OCI-LY3 (cell line): ENCODE data around the gene GJD3.

Source experiments
- H2AFZ ChIP-seq: fragments of 200-600, 300-600 bp; shearing (Covaris generic); 2 replicates; pipeline ENCODE4 v1.6.0; 2014; ENCODE audit warnings: antibody characterized with exemption, low read depth, low read length
- H3K27ac ChIP-seq: fragments of 200-600, 300-600 bp; sonication (generic); 2 replicates; pipeline ENCODE4 v1.5.1; 2014; ENCODE audit warnings: mild to moderate bottlenecking, low read length, moderate library complexity, mixed read lengths
- H3K27me3 ChIP-seq: fragments of 200-600, 300-600 bp; sonication (generic); 2 replicates; pipeline ENCODE4 v1.6.1; 2014; ENCODE audit warnings: low read depth, low read length, mixed read lengths
- H3K36me3 ChIP-seq: fragments of 200-600, 300-600 bp; sonication (generic); replicated peaks from 2 replicates; pipeline ENCODE3; 2014; ENCODE audit warnings: low read depth, low read length, mixed read lengths
- H3K4me1 ChIP-seq: fragments of 300-600, 200-600 bp; sonication (generic); 2 replicates; pipeline ENCODE4 v1.6.1; 2014; ENCODE audit warnings: low read length, mixed read lengths
- H3K4me2 ChIP-seq: fragments of 200-600, 300-600 bp; sonication (generic); 2 replicates; pipeline ENCODE4 v1.6.1; 2014; ENCODE audit warnings: low read length, mixed read lengths
- H3K4me3 ChIP-seq: fragments of 300-600, 200-600 bp; sonication (generic); 2 replicates; pipeline ENCODE4 v1.5.1; 2014; ENCODE audit warnings: antibody characterized with exemption, mild to moderate bottlenecking, low read length, moderate library complexity
- H3K79me2 ChIP-seq: fragments of 300-600, 200-600 bp; shearing (Covaris generic); 2 replicates; pipeline ENCODE4 v1.6.1; 2014; ENCODE audit warnings: mild to moderate bottlenecking, low read length, mixed read lengths
- H3K9ac ChIP-seq: fragments of 300-600, 200-600 bp; shearing (Covaris generic); 2 replicates; pipeline ENCODE4 v1.6.0; 2014; ENCODE audit warnings: mild to moderate bottlenecking, low read length, moderate library complexity
- H3K9me3 ChIP-seq: fragments of 200-600, 300-600 bp; shearing (Covaris generic); 2 replicates; pipeline ENCODE4 v1.6.1; 2014; ENCODE audit warnings: low read length, mixed read lengths; ENCODE audit not compliant: insufficient read depth
- H4K20me1 ChIP-seq: fragments of 200-600, 300-600 bp; sonication (generic); 2 replicates; pipeline ENCODE4 v1.6.1; 2016; ENCODE audit warnings: low read length, mixed read lengths; ENCODE audit not compliant: insufficient read depth
- CTCF ChIP-seq: fragments of 200-600, 300-600 bp; sonication (generic); IDR thresholded peaks from 2 replicates; pipeline ENCODE4 v1.5.1; 2014; ENCODE audit warnings: antibody characterized with exemption, low read length, low read depth
- EZH2phosphoT487 ChIP-seq: fragments of 200-600 bp; shearing (Covaris generic); IDR thresholded peaks from 2 replicates; pipeline ENCODE4 v1.6.1; 2018; ENCODE audit warnings: antibody characterized with exemption, mixed run types, low read depth

The GJD3 gene

GRCh38 chr17:40349895-40350688, 14.4 kb downstream of the GJD3 start:
- TF ChIP-seq CTCF (no peak), EZH2phosphoT487 (no peak)
- Histone ChIP-seq H3K27me3 (no peaks in the 10 kb centered on the region), H3K9ac (no peak overlapping the region), H3K36me3 (peaks cover 13% of the 10 kb centered on the region), H2AFZ (no peak overlapping the region), H4K20me1 (peaks cover 60% of the 10 kb centered on the region), H3K27ac (no peak overlapping the region), H3K4me3 (no peak overlapping the region), H3K4me2 (no peak overlapping the region), H3K4me1 (peaks cover 7% of the 10 kb centered on the region), H3K9me3 (no peaks in the 10 kb centered on the region), H3K79me2 (peaks cover 12% of the 10 kb centered on the region)

GRCh38 chr17:40349477-40349894, 15.1 kb downstream of the GJD3 start:
- H3K27ac ChIP-seq, result no peak overlapping the region
- peaks cover 16% of the 10 kb centered on the region for H3K79me2 ChIP-seq
- no peak overlapping the region for H2AFZ ChIP-seq
- H3K36me3 ChIP-seq, result peaks cover 13% of the 10 kb centered on the region
- H3K27me3 ChIP-seq, result no peaks in the 10 kb centered on the region
- peaks cover 62% of the 10 kb centered on the region for H4K20me1 ChIP-seq
- no peak overlapping the region for H3K4me2 ChIP-seq
- H3K9ac ChIP-seq, result no peak overlapping the region
- peaks cover 7% of the 10 kb centered on the region for H3K4me1 ChIP-seq
- no peaks in the 10 kb centered on the region for H3K9me3 ChIP-seq
- TF ChIP-seq EZH2phosphoT487, result no peak
- no peak for TF ChIP-seq CTCF
- no peak overlapping the region for H3K4me3 ChIP-seq

- Histone ChIP-seq H3K4me2 (no peak overlapping the region), H4K20me1 (peaks cover 68% of the 10 kb centered on the region), H3K27me3 (no peaks in the 10 kb centered on the region), H3K27ac (no peak overlapping the region), H3K4me1 (peaks cover 7% of the 10 kb centered on the region), H2AFZ (no peak overlapping the region), H3K79me2 (peaks cover 22% of the 10 kb centered on the region), H3K36me3 (peaks cover 13% of the 10 kb centered on the region), H3K9ac (no peak overlapping the region), H3K4me3 (no peak overlapping the region), H3K9me3 (no peaks in the 10 kb centered on the region)
- TF ChIP-seq EZH2phosphoT487 (no peak), CTCF (no peak)
These were observed 15.7 kb downstream of the GJD3 start for GRCh38 chr17:40348562-40349476.

GRCh38 chr17:40348136-40348504, 16.4 kb downstream of the GJD3 start:
- TF ChIP-seq EZH2phosphoT487 (no peak), CTCF (no peak)
- Histone ChIP-seq H3K79me2 (peaks cover 28% of the 10 kb centered on the region), H3K4me3 (no peak overlapping the region), H3K9ac (no peak overlapping the region), H2AFZ (no peak overlapping the region), H3K4me1 (peaks cover 6% of the 10 kb centered on the region), H3K27me3 (no peaks in the 10 kb centered on the region), H3K4me2 (no peak overlapping the region), H4K20me1 (peaks cover 75% of the 10 kb centered on the region), H3K27ac (no peak overlapping the region), H3K36me3 (peaks cover 17% of the 10 kb centered on the region), H3K9me3 (no peaks in the 10 kb centered on the region)
